NCI-H2227 treated with DMSO at 0.1 percent for 48 hours (cell line): ENCODE measurements around the gene LYSMD2.
"Not testable (repeated sequence)": the region's sequence is repeated elsewhere in the genome, so short reads cannot be mapped to it uniquely, and the experiment has no call there.

Experiments used
- DNase-seq: peaks from one replicate; lab custom pipeline; 2025; lab: John Stamatoyannopoulos, UW

The LYSMD2 gene

GRCh38 chr15:51737522-51738305 lies at the start of gene LYSMD2:
TSS of gene LYSMD2 (minus strand) at chr15:51737655. CDS start at chr15:51737622, 33 bp downstream.
- DNase-seq: peak; percentile 10

GRCh38 chr15:51787130-51787529 lies 49.7 kb upstream of the LYSMD2 start:
- DNase-seq: not testable (repeated sequence)

- no peak for DNase-seq
These were observed 46.5 kb upstream of the LYSMD2 start for GRCh38 chr15:51783967-51784366.

- no peak for DNase-seq
These were observed 45.0 kb upstream of the LYSMD2 start for GRCh38 chr15:51782357-51782896.

GRCh38 chr15:51781506-51781905 lies 44.1 kb upstream of the LYSMD2 start:
- no peak for DNase-seq

- no peak for DNase-seq
These were observed 43.2 kb upstream of the LYSMD2 start for GRCh38 chr15:51780636-51781035.

- peak; percentile 58 for DNase-seq
These were observed 39.6 kb upstream of the LYSMD2 start for GRCh38 chr15:51776952-51777569.

GRCh38 chr15:51775967-51776816 lies 38.7 kb upstream of the LYSMD2 start:
- DNase-seq: peak; percentile 15

- no peak for DNase-seq
These were observed 37.5 kb upstream of the LYSMD2 start for GRCh38 chr15:51774916-51775315.

- DNase-seq: no peak
These were observed 34.3 kb upstream of the LYSMD2 start for GRCh38 chr15:51771773-51772172.

- DNase-seq: no peak
These were observed 33.4 kb upstream of the LYSMD2 start for GRCh38 chr15:51770902-51771301.

- no peak for DNase-seq
These were observed 30.6 kb upstream of the LYSMD2 start for GRCh38 chr15:51768018-51768417.

GRCh38 chr15:51766341-51766740 lies 28.9 kb upstream of the LYSMD2 start:
- no peak for DNase-seq

- no peak for DNase-seq
These were observed 28.3 kb upstream of the LYSMD2 start for GRCh38 chr15:51765751-51766150.

GRCh38 chr15:51760805-51761204 lies 23.4 kb upstream of the LYSMD2 start:
- DNase-seq: no peak

GRCh38 chr15:51759557-51760070 lies 22.2 kb upstream of the LYSMD2 start:
- DNase-seq: no peak

- no peak for DNase-seq
These were observed 21.2 kb upstream of the LYSMD2 start for GRCh38 chr15:51758645-51759044.

GRCh38 chr15:51757450-51757849 lies 20.0 kb upstream of the LYSMD2 start:
- no peak for DNase-seq

- no peak for DNase-seq
These were observed 19.0 kb upstream of the LYSMD2 start for GRCh38 chr15:51756482-51756881.

- no peak for DNase-seq
These were observed 18.3 kb upstream of the LYSMD2 start for GRCh38 chr15:51755790-51756189.

- no peak for DNase-seq
These were observed 16.8 kb upstream of the LYSMD2 start for GRCh38 chr15:51754267-51754666.

- DNase-seq: no peak
These were observed 15.4 kb upstream of the LYSMD2 start for GRCh38 chr15:51752888-51753287.
